NCI-H69 (cell line): ENCODE results near the gene GNAI3.

ENCODE experiments used
- DNase-seq: peaks from one replicate; lab custom pipeline; 2025; lab: John Stamatoyannopoulos, UW

The GNAI3 gene

GRCh38 chr1:109527098-109527811 lies 21.2 kb upstream of the GNAI3 start:
- DNase-seq: no peak

GRCh38 chr1:109527846-109528695 lies 20.3 kb upstream of the GNAI3 start:
- DNase-seq: no peak

- no peak for DNase-seq
These were observed 19.7 kb upstream of the GNAI3 start for GRCh38 chr1:109528712-109529111.

- DNase-seq: peak; percentile 79
These were observed 18.4 kb upstream of the GNAI3 start for GRCh38 chr1:109529881-109530456.

GRCh38 chr1:109530457-109531087 lies 17.8 kb upstream of the GNAI3 start:
- DNase-seq: peak; percentile 87

GRCh38 chr1:109531380-109531779 lies 17.0 kb upstream of the GNAI3 start:
- DNase-seq: no peak

- DNase-seq: no peak
These were observed 16.5 kb upstream of the GNAI3 start for GRCh38 chr1:109531826-109532364.

GRCh38 chr1:109532365-109533136 lies 15.9 kb upstream of the GNAI3 start:
- peak; percentile 80 for DNase-seq

GRCh38 chr1:109534307-109534858 lies 14.0 kb upstream of the GNAI3 start:
- no peak for DNase-seq

GRCh38 chr1:109535481-109535880 lies 12.9 kb upstream of the GNAI3 start:
- DNase-seq: no peak

GRCh38 chr1:109535971-109536491 lies 12.4 kb upstream of the GNAI3 start:
- DNase-seq: peak; percentile 49

- DNase-seq: no peak
These were observed 10.8 kb upstream of the GNAI3 start for GRCh38 chr1:109537450-109538178.

GRCh38 chr1:109538827-109539555 lies 9.4 kb upstream of the GNAI3 start:
- no peak for DNase-seq

- no peak for DNase-seq
These were observed 8.7 kb upstream of the GNAI3 start, which contains the start of gene GPR61 for GRCh38 chr1:109539676-109540075. TSS of gene GPR61 (plus strand) at chr1:109539872. CDS start at chr1:109543023, 3,151 bp downstream.

- DNase-seq: no peak
These were observed 7.3 kb upstream of the GNAI3 start for GRCh38 chr1:109541102-109541501.

- no peak for DNase-seq
These were observed 5.8 kb upstream of the GNAI3 start for GRCh38 chr1:109542657-109543056.

GRCh38 chr1:109543283-109543987 lies 5.0 kb upstream of the GNAI3 start:
- DNase-seq: no peak

GRCh38 chr1:109543988-109544735 lies 4.3 kb upstream of the GNAI3 start:
- DNase-seq: no peak
